GM12872 (cell line): ENCODE data around the gene NAGA.

Source experiments
- TF ChIP-seq, protein P1 (sequence below): IDR thresholded peaks from 3 replicates; pipeline ENCODE4 v1.5.1; 2011; ENCODE audit warnings: low read depth, mild to moderate bottlenecking, low read length, moderate library complexity; ENCODE audit not compliant: insufficient read depth

Gene NAGA

DNA sequence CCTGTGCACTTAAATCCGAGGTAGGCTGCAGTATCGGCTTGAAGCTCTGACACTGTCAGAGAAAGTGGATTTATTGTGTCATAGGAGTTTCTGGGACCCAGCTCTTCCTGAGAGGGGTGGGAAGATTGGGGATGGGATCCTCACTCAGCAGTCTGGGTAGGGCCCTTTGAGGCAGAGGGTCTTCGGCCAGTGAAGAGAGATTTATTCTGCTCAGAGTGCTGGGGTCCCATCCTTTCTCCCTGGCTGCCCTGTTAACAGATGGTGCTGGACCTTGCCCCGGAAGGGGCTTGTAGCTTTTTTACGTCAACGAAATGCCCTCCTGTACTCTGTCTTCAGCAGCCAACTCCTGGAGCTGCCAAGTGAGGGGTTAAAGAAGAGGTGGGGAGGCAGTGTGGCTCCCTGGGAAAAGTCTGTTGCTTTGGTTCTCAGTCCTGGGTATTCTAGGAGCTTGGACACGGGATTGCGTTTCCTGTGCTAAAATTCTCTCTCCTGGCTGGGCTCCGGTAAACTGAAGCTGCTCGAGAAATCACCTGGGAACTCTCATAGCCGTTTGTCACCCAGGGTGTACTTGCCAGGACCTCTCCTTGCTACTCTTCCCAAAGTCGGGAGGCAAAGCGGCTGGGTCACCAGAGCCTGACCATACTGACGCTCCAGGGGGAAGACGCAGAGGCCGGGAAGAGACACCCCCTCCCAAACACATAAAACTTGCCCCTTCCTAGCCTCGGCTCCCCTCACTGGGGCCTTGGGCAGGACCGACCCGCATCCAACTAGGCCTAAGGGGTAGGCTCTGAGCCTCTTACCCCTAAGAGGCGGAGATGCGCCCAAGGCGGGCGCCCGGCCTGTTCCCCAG is 8.1 kb upstream of the NAGA start:
- TF ChIP-seq, protein P1, sequence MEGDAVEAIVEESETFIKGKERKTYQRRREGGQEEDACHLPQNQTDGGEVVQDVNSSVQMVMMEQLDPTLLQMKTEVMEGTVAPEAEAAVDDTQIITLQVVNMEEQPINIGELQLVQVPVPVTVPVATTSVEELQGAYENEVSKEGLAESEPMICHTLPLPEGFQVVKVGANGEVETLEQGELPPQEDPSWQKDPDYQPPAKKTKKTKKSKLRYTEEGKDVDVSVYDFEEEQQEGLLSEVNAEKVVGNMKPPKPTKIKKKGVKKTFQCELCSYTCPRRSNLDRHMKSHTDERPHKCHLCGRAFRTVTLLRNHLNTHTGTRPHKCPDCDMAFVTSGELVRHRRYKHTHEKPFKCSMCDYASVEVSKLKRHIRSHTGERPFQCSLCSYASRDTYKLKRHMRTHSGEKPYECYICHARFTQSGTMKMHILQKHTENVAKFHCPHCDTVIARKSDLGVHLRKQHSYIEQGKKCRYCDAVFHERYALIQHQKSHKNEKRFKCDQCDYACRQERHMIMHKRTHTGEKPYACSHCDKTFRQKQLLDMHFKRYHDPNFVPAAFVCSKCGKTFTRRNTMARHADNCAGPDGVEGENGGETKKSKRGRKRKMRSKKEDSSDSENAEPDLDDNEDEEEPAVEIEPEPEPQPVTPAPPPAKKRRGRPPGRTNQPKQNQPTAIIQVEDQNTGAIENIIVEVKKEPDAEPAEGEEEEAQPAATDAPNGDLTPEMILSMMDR: no peak

DNA sequence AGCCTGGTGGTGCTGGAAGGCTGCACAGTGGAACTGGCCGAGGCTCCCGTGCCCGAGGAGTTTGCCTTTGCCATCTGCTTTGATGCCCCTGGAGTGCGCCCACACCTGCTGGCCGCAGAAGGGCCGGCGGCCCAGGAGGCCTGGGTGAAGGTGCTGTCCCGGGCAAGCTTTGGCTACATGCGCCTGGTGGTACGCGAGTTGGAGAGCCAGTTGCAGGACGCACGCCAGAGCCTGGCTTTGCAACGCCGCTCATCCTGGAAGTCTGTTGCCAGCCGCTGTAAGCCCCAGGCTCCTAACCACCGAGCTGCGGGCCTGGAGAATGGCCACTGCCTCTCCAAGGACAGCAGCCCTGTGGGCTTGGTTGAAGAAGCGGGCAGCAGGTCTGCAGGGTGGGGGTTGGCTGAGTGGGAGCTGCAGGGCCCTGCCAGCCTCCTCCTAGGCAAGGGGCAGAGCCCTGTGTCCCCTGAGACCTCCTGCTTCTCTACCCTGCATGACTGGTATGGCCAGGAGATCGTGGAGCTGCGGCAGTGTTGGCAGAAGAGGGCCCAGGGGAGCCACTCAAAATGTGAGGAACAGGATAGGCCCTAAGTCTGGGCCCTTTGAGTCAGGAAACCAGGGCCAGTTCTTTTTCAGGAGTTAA is 7.0 kb upstream of the NAGA start:
- TF ChIP-seq, protein P1: no peak

DNA sequence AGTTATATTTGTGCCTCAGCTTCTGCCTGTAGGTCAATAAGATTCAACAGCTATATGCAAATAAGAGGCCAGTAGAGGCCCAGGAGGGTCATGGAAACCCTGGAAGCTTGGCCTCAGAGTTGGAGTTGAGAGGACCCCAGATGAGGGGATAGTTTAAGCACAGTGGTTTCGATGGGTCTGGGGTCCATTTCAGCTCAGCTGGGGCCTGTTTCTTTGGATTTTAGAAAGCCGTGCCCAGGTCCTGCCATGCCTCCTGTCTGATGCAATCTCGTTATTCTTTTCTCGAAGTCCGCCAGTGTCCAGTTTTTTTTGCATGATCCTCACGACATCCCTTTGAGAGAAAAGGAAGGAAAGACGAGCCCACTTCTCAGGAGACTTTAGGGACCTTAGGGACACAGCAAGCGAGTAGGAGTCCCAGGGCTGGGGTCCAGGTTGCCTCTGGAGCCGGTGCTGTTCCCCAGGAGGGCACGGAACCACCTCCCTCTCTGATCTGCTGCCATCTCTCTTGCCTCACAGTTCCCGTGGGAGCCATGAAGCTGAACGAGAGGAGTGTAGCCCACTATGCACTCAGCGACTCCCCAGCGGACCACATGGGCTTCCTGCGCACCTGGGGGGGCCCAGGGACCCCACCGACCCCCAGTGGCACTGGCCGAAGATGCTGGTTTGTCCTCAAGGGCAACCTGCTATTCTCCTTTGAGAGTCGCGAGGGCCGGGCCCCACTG is 6.3 kb upstream of the NAGA start:
- TF ChIP-seq, protein P1: no peak

DNA sequence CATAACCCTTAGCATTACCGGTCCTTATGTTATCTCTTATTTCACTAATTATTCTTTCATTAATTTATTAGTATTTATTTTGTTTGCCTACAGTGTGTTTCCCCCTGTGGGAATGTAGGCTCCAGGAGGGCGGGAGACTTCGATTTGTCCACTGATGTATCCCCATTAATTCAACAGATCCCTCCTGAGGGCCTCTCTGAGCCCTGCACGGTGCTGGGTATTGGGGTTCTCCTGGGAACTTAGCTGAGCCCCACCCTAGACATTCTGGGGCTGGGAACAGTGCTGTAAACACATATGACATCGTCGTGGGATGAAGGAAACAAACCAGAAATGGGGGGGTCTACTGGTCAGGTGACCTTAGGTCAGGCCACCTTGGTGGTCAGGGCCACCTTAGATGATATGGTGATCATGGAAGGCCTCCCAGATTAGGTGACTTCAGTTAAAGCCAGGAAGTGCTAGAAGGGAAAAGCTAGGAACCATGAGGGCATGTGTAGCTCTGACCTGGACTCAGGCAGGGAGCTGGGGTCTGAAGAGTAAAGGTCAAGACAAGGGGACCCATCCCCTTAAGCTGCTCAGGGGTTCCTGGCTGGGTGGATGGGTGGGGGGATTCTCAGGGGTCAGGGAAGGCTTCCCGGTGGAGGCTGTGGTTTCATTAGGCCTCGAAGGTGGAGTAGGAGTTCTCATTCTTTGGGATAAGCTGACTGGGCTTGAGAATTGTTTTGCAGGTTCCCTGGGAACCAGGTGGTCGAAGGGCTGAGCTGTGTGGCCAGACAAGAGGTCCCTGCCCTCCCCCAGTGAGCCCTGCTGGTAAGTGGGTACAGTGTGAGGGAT is 4.4 kb upstream of the NAGA start:
- TF ChIP-seq, protein P1: no peak

DNA sequence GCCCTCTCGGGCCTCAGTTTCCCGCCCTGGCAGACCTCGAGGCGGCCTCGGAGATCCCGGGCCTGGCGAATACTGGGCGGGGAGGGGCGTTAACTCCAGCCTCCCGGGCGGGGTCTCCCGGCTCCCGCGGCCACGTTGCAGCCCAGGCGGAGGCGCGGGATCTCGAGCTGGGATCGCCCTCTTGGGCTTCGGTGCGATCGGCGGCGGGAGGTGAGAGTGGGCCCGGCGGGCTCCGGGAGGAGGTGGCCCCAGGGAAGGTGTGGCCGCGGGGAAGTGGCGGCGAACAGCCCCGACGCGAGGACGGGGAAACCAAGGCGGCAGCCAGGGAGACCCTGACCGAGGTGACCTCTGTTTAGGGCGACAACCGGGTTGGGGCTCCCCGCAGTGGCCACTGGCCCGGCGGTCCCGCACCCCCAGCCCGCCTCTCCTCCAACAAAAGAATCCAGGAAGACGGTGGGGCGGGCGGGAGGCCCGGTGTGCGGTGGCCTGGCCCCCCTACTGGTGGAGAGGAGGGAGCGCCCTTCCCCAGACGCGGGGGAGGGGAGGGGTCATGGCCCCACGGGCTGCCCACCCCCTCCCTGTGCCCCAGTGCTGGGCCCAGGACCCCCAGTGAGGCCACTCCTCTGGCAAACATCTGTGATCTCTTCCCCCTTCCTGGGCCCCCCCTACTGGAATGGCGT is 3.7 kb upstream of the NAGA start, which contains the start of gene PHETA2:
Gene PHETA2 (plus strand): TSS at position 117 of the 680 bp plus-strand sequence. CDS start 3,046 bp downstream, outside the sequence.
- TF ChIP-seq, protein P1: peak; percentile 56; the same call in 2 of the 3 replicates

DNA sequence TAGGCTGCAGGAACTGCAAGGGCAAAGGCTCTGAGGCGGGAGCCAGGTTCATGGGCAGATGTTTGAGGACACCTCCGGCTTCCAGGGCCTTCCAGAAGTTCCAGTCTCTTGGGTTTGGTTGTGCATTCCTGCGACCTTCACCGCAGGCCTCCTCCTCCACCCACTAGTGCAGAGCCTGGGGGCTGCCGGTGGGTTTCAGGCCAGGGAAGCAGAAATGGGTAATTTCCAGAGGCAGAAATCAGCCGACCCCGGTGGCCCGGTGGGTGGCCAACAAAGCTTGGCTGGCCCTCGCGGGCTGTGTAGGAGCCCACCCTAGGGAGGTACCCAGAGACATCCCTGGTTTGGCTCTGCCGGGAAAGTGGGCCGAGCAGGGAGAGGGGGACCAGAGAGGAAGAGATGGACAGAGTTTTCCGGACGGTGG is 3.0 kb upstream of the NAGA start:
- TF ChIP-seq, protein P1: no peak
